Gastroesophageal sphincter (tissue), 3 donors: ENCODE results near the gene TBC1D2B.

ENCODE experiments used
- POLR2AphosphoS5 ChIP-seq: sonication (generic); formaldehyde crosslinking; IDR thresholded peaks from one replicate; pipeline ENCODE4 v1.6.1; 2017; ENCODE audit warnings: antibody characterized with exemption
- TF ChIP-seq, protein P1 (sequence below), 4 experiments: fragments of 200-600 bp in 2 of 4; fragments of 450-650 bp in 2 of 4; sonication (generic) in 1 of 4; IDR thresholded peaks; one replicate each; pipeline ENCODE4 v1.5.1; 2017 to 2019; ENCODE audit warnings: antibody characterized with exemption in 4 of 4, mild to moderate bottlenecking in 2 of 4, moderate library complexity in 2 of 4

- TF ChIP-seq, protein P1, sequence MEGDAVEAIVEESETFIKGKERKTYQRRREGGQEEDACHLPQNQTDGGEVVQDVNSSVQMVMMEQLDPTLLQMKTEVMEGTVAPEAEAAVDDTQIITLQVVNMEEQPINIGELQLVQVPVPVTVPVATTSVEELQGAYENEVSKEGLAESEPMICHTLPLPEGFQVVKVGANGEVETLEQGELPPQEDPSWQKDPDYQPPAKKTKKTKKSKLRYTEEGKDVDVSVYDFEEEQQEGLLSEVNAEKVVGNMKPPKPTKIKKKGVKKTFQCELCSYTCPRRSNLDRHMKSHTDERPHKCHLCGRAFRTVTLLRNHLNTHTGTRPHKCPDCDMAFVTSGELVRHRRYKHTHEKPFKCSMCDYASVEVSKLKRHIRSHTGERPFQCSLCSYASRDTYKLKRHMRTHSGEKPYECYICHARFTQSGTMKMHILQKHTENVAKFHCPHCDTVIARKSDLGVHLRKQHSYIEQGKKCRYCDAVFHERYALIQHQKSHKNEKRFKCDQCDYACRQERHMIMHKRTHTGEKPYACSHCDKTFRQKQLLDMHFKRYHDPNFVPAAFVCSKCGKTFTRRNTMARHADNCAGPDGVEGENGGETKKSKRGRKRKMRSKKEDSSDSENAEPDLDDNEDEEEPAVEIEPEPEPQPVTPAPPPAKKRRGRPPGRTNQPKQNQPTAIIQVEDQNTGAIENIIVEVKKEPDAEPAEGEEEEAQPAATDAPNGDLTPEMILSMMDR (IDR thresholded peaks at IDR 0.05), result no peak
- no peak for TF ChIP-seq POLR2AphosphoS5
These were observed 28.1 kb upstream of the TBC1D2B start for GRCh38 chr15:78105476-78106241.
